KMS-11 (cell line): ENCODE results near the gene SETD1B.

Experiments
- H2AFZ ChIP-seq: fragments of 200-600 bp; sonication (generic); 2 replicates; pipeline ENCODE4 v1.6.1; 2016; ENCODE audit warnings: antibody characterized with exemption, mixed run types, low read depth
- H3K27ac ChIP-seq: fragments of 200-600 bp; sonication (generic); 2 replicates; pipeline ENCODE4 v1.6.1; 2016; ENCODE audit warnings: mild to moderate bottlenecking, mixed run types
- H3K27me3 ChIP-seq: fragments of 200-600 bp; sonication (generic); 2 replicates; pipeline ENCODE4 v1.6.1; 2017; ENCODE audit warnings: mild to moderate bottlenecking, low read depth, mixed run types, moderate library complexity; ENCODE audit not compliant: insufficient read depth
- H3K36me3 ChIP-seq: fragments of 200-600 bp; sonication (generic); 2 replicates; pipeline ENCODE4 v1.6.1; 2017; ENCODE audit warnings: mild to moderate bottlenecking, mixed run types; ENCODE audit not compliant: insufficient read depth
- H3K4me1 ChIP-seq: fragments of 200-600 bp; sonication (generic); 2 replicates; pipeline ENCODE4 v1.6.1; 2016; ENCODE audit warnings: mild to moderate bottlenecking, low read depth, mixed run types; ENCODE audit not compliant: poor library complexity, severe bottlenecking
- H3K4me2 ChIP-seq: fragments of 200-600 bp; sonication (generic); 2 replicates; pipeline ENCODE4 v1.7.0; 2016; ENCODE audit warnings: mild to moderate bottlenecking, mixed run types
- H3K4me3 ChIP-seq: fragments of 200-600 bp; sonication (generic); IDR thresholded peaks from 2 replicates; pipeline ENCODE4 v1.6.1; 2017; ENCODE audit warnings: low read depth, low read length, mixed read lengths; ENCODE audit not compliant: insufficient read depth
- H3K79me2 ChIP-seq: fragments of 200-600 bp; sonication (generic); 2 replicates; pipeline ENCODE4 v1.6.1; 2016; ENCODE audit warnings: low read depth, mixed run types; ENCODE audit not compliant: insufficient read depth
- H3K9ac ChIP-seq: fragments of 200-600 bp; sonication (generic); 2 replicates; pipeline ENCODE4 v1.6.1; 2016; ENCODE audit warnings: mild to moderate bottlenecking, mixed run types
- H4K20me1 ChIP-seq: fragments of 200-600 bp; sonication (generic); 2 replicates; pipeline ENCODE4 v1.6.1; 2016; ENCODE audit warnings: mild to moderate bottlenecking, mixed run types; ENCODE audit not compliant: insufficient read depth
- TF ChIP-seq, protein P1 (sequence below): fragments of 200-600 bp; sonication (generic); conservative IDR thresholded peaks from 2 replicates; pipeline ENCODE4 v1.6.1; 2017; ENCODE audit warnings: low read depth, mild to moderate bottlenecking, antibody characterized with exemption, low read length, moderate library complexity, mixed read lengths

Gene SETD1B

DNA sequence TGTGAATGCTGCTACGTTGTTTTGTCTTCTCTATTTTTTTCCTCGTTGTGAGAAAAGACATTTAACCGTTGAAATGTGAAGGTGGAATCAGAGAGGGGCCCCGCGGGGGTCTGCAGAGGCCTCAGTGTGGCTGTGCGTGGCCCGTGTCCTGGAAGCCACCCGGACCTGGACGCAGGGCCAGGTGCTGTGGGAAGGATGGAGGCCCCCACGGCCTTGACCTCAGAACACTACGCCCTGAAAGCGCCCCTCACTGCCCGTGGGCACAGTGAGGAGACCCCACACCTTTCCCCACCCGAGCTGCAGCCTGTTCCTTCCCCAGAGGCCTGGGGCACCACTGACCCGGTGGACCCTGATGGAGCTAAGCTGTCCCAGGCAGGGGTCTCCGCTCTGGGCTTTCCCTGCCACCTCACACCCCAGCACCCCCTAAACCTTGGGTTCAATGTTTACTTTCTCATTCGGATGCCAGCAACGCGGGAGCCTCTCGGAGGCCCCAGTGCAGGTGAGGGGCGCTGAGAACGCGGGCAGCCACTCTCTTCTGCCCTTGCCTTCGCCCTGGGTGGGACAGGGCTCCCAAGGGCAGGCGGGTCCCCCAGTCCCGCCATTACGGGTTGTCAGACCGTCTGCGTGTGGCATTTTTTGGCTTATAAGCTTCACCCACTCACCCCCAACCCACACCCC lies 26.9 kb downstream of the SETD1B start:
- H3K9ac ChIP-seq: no peak overlapping the region
- no peaks in the 10 kb centered on the region for H3K4me1 ChIP-seq
- no peak overlapping the region for H2AFZ ChIP-seq
- no peak overlapping the region for H3K4me2 ChIP-seq
- H3K79me2 ChIP-seq: no peaks in the 10 kb centered on the region
- H3K27ac ChIP-seq: no peak overlapping the region
- no peaks in the 10 kb centered on the region for H3K36me3 ChIP-seq
- TF ChIP-seq, protein P1, sequence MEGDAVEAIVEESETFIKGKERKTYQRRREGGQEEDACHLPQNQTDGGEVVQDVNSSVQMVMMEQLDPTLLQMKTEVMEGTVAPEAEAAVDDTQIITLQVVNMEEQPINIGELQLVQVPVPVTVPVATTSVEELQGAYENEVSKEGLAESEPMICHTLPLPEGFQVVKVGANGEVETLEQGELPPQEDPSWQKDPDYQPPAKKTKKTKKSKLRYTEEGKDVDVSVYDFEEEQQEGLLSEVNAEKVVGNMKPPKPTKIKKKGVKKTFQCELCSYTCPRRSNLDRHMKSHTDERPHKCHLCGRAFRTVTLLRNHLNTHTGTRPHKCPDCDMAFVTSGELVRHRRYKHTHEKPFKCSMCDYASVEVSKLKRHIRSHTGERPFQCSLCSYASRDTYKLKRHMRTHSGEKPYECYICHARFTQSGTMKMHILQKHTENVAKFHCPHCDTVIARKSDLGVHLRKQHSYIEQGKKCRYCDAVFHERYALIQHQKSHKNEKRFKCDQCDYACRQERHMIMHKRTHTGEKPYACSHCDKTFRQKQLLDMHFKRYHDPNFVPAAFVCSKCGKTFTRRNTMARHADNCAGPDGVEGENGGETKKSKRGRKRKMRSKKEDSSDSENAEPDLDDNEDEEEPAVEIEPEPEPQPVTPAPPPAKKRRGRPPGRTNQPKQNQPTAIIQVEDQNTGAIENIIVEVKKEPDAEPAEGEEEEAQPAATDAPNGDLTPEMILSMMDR: no peak
- no peaks in the 10 kb centered on the region for H4K20me1 ChIP-seq
- H3K27me3 ChIP-seq: no peaks in the 10 kb centered on the region
- H3K4me3 ChIP-seq: no peak overlapping the region

DNA sequence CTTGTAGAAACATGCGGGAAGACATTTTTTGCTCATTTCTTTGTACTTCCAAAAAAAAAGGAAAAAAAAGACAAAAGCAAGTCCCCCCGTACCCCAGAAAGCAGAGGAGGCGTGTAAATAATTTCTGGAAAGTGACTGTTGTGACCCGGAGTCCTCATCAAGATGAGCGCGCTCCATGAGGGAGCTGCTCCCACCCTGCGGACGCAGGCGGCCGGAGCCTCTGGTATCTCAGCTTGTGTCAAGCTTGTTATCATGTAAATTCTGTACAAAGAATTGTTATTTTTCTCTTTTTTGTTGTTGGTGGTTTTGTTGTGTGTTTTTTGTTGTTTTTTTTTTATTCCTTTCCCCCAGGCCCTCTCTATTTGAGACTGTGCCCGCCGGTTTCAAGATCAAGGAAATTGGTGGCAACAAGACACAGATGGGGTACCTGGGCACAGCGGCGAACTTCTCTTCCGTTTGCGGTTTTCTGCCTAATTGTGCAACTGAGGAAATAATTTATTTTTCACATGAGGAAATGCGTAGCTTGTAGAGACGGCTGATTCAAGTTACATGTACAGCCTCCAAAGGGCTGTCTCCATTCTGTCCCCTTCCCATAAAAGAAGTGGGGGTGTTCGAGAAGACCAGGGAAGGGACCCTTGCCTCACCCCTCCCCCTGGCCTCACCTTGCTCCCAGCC lies 27.9 kb downstream of the SETD1B start:
- no peaks in the 10 kb centered on the region for H3K27me3 ChIP-seq
- H3K79me2 ChIP-seq: no peaks in the 10 kb centered on the region
- TF ChIP-seq, protein P1: no peak
- no peak overlapping the region for H3K27ac ChIP-seq
- H2AFZ ChIP-seq: no peak overlapping the region
- H3K9ac ChIP-seq: no peak overlapping the region
- H3K36me3 ChIP-seq: no peaks in the 10 kb centered on the region
- H3K4me1 ChIP-seq: no peaks in the 10 kb centered on the region
- H3K4me3 ChIP-seq: no peak overlapping the region
- H3K4me2 ChIP-seq: no peak overlapping the region
- H4K20me1 ChIP-seq: no peaks in the 10 kb centered on the region

DNA sequence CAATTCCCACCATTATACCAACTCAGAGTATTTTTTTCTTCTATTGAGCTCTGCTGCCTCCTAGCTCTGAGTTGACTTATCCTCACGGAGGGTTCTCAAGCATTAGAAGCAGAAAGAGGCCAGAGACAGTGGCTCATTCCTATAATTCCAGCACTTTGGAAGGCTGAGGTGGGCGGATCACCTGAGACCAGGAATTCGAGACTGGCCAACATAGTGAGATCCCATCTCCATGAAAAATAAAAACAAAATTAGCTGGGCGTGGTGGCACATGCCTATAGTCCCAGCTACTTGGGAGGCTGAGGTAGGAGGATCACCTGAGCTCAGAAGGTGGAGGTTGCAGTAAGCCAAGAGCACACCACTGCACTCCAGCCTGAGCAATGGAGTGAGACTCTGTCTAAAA lies 33.9 kb downstream of the SETD1B start:
- Histone ChIP-seq H3K9ac (no peak overlapping the region), H3K36me3 (no peaks in the 10 kb centered on the region), H3K27ac (no peak overlapping the region), H3K4me3 (no peak overlapping the region), H4K20me1 (no peaks in the 10 kb centered on the region), H3K27me3 (no peaks in the 10 kb centered on the region), H3K79me2 (no peaks in the 10 kb centered on the region), H3K4me1 (no peaks in the 10 kb centered on the region), H2AFZ (no peak overlapping the region), H3K4me2 (no peak overlapping the region)
- TF ChIP-seq, protein P1: no peak

DNA sequence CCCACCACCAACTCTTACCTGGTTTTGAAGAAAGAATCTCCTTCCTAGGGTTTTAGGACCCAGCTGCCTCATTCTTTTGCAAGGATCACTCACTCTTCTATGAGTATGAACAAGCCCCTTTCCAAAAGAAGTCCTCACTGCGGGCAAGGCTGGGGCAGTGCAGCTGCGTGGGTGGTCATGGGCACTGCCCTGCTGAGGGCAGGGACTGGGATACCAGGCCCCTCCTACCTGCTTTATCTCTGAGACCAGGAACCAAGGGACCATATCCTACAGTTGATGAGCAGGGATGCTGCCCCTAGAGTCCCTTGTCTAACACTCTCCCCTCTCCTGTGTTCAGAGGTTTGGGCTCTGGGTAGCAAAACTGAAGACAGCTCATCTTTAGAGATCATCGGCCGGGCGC lies 34.3 kb downstream of the SETD1B start:
- no peak overlapping the region for H3K4me3 ChIP-seq
- no peak overlapping the region for H3K9ac ChIP-seq
- no peaks in the 10 kb centered on the region for H3K36me3 ChIP-seq
- no peak overlapping the region for H3K4me2 ChIP-seq
- no peaks in the 10 kb centered on the region for H3K27me3 ChIP-seq
- TF ChIP-seq, protein P1: no peak
- no peaks in the 10 kb centered on the region for H3K79me2 ChIP-seq
- H4K20me1 ChIP-seq: no peaks in the 10 kb centered on the region
- H2AFZ ChIP-seq: no peak overlapping the region
- H3K27ac ChIP-seq: no peak overlapping the region
- no peaks in the 10 kb centered on the region for H3K4me1 ChIP-seq
